Body of pancreas (tissue), 4 donors: Measurements from ENCODE around the gene CCSAP. TPM values are rescaled to one million over a fixed set of nuclear protein-coding genes. Genes with fewer than 3 reads are reported as not detected.
"Not testable (repeated sequence)": the region's sequence is repeated elsewhere in the genome, so short reads cannot be mapped to it uniquely, and the experiment has no call there.

Source experiments
- ATAC-seq: fragments of 150-250 bp; one replicate; pipeline ENCODE4 v1.9.1; 2016
- DNase-seq, 4 donors: peaks; one replicate each; pipeline ENCODE4 v3.0.0-alpha.2; 2019
- H3K27ac ChIP-seq, 4 donors: fragments of 200-600 bp; sonication (generic); 1 replicate in 3 of 4; 2 replicates in 1 of 4; pipeline versions ENCODE4 v1.5.1 to v1.6.1; 2016 to 2019; ENCODE audit warnings: mild to moderate bottlenecking in 1 of 4, mixed read lengths in 1 of 4, moderate library complexity in 1 of 4
- H3K27me3 ChIP-seq, 2 donors: fragments of 200-600 bp; sonication (generic); one replicate each; pipeline ENCODE4 v1.6.0; 2016; ENCODE audit warnings: mild to moderate bottlenecking in 1 of 2
- H3K36me3 ChIP-seq, 2 donors: fragments of 200-600 bp; sonication (generic); replicated peaks in 1 of 2; 2 replicates each; pipeline ENCODE4 v1.5.1; 2016; ENCODE audit warnings: low read depth in 2 of 2; ENCODE audit not compliant: insufficient read depth in 1 of 2
- H3K4me1 ChIP-seq: fragments of 200-600 bp; sonication (generic); one replicate; pipeline ENCODE4 v1.6.0; 2016
- H3K4me3 ChIP-seq, 2 donors: fragments of 200-600 bp; sonication (generic); 1 replicate in 1 of 2; 2 replicates in 1 of 2; pipeline ENCODE4 v1.5.1; 2016 to 2019
- H3K9me3 ChIP-seq, 3 donors: fragments of 200-600 bp; sonication (generic); 1 replicate in 2 of 3; 2 replicates in 1 of 3; pipeline ENCODE4 v1.5.1; 2016
- POLR2A ChIP-seq, 3 donors: fragments of 450-650 bp; IDR thresholded peaks; one replicate each; pipeline ENCODE4 v1.6.1; 2016; ENCODE audit warnings: antibody characterized with exemption in 3 of 3, mild to moderate bottlenecking in 2 of 3
- WGBS, 2 donors: methylation state at CpG; one replicate each; pipeline ENCODE4 v1.1.5; 2017; 5-methylcytosine and 5-hydroxymethylcytosine counted together
- intact Hi-C: fragments of 100-400 bp; cut with DNase I; formaldehyde crosslinking; loops from one replicate; pipeline ENCODE4 v1.15.1; 2023
- total RNA-seq, 2 donors: library from RNA; depleted of rRNA; stranded (reverse); fragments of >200 nt; gene quantifications; one replicate each; pipeline ENCODE4 v1.1.0, GENCODE V29; 2016
- TF ChIP-seq, protein P1 (sequence below), 7 experiments: fragments of 450-650 bp in 4 of 7; fragments of 200-600 bp in 3 of 7; sonication (generic) in 3 of 7; IDR thresholded peaks; one replicate each; pipeline ENCODE4 v1.5.1; 2016 to 2019; ENCODE audit warnings: antibody characterized with exemption in 7 of 7

The CCSAP gene
- total RNA-seq, 2 donors from 2014 or later = 1.6 to 2.0 TPM

DNA sequence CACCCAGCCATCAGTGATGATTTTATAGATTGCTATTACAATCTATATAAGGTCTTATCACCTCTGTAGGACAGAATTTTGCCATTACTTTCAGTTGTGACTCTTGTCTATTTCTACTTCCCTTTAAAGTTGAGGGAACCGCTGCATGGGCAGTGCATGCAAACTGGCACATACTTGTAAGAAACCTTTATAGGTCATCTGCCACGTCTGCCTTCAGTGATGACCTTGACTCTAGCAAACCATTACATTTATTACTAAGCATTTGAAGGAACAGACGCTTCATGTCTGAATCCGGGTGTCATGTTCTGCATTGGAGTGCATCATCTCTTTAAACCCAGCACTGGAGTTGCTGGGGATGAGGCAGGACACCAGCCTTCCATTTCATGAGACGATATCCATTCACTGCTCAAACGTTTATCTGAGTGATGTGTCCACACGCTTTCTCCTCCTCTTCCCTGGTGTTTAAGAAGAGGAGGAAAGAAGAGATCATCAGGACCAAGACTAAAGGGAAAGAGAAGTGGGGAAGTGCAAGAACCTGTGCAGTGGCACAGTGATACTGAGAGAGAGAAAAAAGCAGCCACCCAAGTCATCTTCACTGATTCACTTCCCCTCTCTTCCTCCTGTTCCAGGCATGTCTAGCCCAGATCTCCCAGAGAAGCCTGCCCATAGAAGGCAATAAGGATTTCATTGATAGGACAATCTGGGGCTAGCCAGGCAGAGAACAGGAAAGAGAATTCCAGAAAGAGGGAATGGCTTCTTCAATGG is 14.1 kb downstream of the CCSAP start:
- intact Hi-C loops = no loop called here

GRCh38 chr1:229327765-229328164 is 15.1 kb downstream of the CCSAP start:
- H3K27ac ChIP-seq, H3K4me1 ChIP-seq, ATAC-seq, intact Hi-C loops, H3K4me3 ChIP-seq, DNase-seq, H3K9me3 ChIP-seq, H3K36me3 ChIP-seq, H3K27me3 ChIP-seq: not testable (repeated sequence)
- WGBS, 2 donors = 90 to 97% methylated on average over 6 of the region's 6 CpGs

More for the DNA sequence above, 14.1 kb downstream of the CCSAP start:
- WGBS, 2 donors = 78 to 79% methylated on average over 7 of the region's 7 CpGs
- no peak for DNase-seq
- ATAC-seq = no peak
- Histone ChIP-seq H3K27ac (no peak overlapping the region), H3K4me1 (no peaks in the 10 kb centered on the region), H3K27me3 (no peaks in the 10 kb centered on the region), H3K36me3 (peaks cover 0 to 4% of the 10 kb centered on the region in 2 donors), H3K9me3 (no peaks in the 10 kb centered on the region), H3K4me3 (no peak overlapping the region)
- TF ChIP-seq, protein P1, sequence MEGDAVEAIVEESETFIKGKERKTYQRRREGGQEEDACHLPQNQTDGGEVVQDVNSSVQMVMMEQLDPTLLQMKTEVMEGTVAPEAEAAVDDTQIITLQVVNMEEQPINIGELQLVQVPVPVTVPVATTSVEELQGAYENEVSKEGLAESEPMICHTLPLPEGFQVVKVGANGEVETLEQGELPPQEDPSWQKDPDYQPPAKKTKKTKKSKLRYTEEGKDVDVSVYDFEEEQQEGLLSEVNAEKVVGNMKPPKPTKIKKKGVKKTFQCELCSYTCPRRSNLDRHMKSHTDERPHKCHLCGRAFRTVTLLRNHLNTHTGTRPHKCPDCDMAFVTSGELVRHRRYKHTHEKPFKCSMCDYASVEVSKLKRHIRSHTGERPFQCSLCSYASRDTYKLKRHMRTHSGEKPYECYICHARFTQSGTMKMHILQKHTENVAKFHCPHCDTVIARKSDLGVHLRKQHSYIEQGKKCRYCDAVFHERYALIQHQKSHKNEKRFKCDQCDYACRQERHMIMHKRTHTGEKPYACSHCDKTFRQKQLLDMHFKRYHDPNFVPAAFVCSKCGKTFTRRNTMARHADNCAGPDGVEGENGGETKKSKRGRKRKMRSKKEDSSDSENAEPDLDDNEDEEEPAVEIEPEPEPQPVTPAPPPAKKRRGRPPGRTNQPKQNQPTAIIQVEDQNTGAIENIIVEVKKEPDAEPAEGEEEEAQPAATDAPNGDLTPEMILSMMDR (IDR thresholded peaks at IDR 0.05) = no peak
- no peak for TF ChIP-seq POLR2A (IDR thresholded peaks at IDR 0.05)

- Histone ChIP-seq H3K4me3 (no peak overlapping the region), H3K4me1 (no peaks in the 10 kb centered on the region), H3K9me3 (no peaks in the 10 kb centered on the region), H3K36me3 (peaks cover 0 to 8% of the 10 kb centered on the region in 2 donors), H3K27ac (no peak overlapping the region), H3K27me3 (no peaks in the 10 kb centered on the region)
- ATAC-seq = no peak
- no peak for TF ChIP-seq POLR2A (IDR thresholded peaks at IDR 0.05)
- TF ChIP-seq, protein P1 (IDR thresholded peaks at IDR 0.05) = no peak
- no peak for DNase-seq
- intact Hi-C loops = no loop called here
- WGBS, 2 donors = 94 to 96% methylated on average over 12 of the region's 12 CpGs
Observed at GRCh38 chr1:229326601-229327000, 16.2 kb downstream of the CCSAP start.

- Histone ChIP-seq H3K4me3 (no peak overlapping the region), H3K36me3 (peaks cover 0 to 8% of the 10 kb centered on the region in 2 donors), H3K9me3 (no peaks in the 10 kb centered on the region), H3K27ac (no peak overlapping the region), H3K4me1 (no peaks in the 10 kb centered on the region), H3K27me3 (no peaks in the 10 kb centered on the region)
- no peak for TF ChIP-seq POLR2A (IDR thresholded peaks at IDR 0.05)
- TF ChIP-seq, protein P1 (IDR thresholded peaks at IDR 0.05) = no peak
- ATAC-seq (no peak), DNase-seq (no peak)
- WGBS, 2 donors = 75 to 78% methylated on average over 10 of the region's 10 CpGs
- intact Hi-C loops = no loop called here
Observed at GRCh38 chr1:229325853-229326487, 16.9 kb downstream of the CCSAP start.

- ATAC-seq = no peak
- intact Hi-C loops = no loop called here
- Histone ChIP-seq H3K9me3 (no peaks in the 10 kb centered on the region), H3K4me3 (no peak overlapping the region), H3K27ac (no peak overlapping the region), H3K27me3 (no peaks in the 10 kb centered on the region), H3K4me1 (no peaks in the 10 kb centered on the region), H3K36me3 (peaks cover 0 to 8% of the 10 kb centered on the region in 2 donors)
- DNase-seq = no peak
- WGBS, 2 donors = 81 to 85% methylated on average over 2 of the region's 2 CpGs
- TF ChIP-seq, protein P1 (IDR thresholded peaks at IDR 0.05) = no peak
- no peak for TF ChIP-seq POLR2A (IDR thresholded peaks at IDR 0.05)
Observed at GRCh38 chr1:229325401-229325800, 17.4 kb downstream of the CCSAP start.
